HG02981 (cell line): ENCODE data around the gene LRRC27.
"Not testable (repeated sequence)": the region's sequence is repeated elsewhere in the genome, so short reads cannot be mapped to it uniquely, and the experiment has no call there.

Source experiments
- ATAC-seq: cut with Tn5 transposase; IDR thresholded peaks from one replicate; pipeline ENCODE4 v1.9.1; 2021; ENCODE audit warnings: mild to moderate bottlenecking, moderate library complexity; ENCODE audit not compliant: unreplicated experiment

LRRC27 gene

DNA sequence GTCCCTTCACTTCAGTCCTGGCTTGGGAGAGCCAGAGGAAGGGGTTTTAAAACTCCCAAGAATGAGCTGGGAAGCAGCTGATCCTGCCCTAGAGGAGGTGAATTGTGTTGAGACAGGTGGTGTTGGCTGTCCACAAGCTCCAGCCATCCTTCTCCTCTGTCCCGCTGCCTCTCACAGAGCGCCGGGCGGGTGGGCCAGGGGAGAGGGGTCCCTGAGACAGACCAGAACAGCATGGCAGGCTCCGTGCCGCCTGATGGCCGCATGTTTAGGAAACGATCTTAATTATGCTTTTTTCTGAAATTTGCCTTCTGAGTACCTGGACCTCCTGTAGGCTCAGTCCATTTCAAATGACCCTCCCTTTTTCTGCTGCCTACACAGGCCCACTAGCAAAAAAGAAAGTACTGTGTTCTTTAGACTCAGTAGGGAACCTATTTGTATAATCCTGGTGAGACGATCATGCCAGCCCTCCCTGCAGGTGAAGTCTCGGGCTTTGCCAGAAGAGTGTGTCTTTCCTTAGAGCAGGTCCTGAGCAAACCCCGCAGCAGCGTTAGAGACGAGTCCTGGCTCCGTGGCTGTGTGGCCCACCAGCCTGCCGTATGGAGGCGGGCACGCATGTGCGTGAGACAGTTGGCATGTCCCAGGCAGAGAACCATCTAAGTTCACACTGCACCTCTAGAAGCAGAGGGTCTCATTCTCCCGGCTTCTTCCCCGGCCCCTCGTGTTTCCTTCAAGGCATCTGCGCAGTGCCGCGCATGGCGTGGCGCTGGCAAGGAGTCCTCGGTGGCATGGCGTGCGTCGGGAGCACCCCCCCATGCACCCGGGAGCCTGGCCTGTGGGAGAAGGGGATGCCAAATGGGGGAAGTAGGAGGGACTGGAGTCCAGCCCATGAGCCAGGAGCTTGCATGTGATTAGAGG, 38.7 kb downstream of the LRRC27 start:
- no peak for ATAC-seq

DNA sequence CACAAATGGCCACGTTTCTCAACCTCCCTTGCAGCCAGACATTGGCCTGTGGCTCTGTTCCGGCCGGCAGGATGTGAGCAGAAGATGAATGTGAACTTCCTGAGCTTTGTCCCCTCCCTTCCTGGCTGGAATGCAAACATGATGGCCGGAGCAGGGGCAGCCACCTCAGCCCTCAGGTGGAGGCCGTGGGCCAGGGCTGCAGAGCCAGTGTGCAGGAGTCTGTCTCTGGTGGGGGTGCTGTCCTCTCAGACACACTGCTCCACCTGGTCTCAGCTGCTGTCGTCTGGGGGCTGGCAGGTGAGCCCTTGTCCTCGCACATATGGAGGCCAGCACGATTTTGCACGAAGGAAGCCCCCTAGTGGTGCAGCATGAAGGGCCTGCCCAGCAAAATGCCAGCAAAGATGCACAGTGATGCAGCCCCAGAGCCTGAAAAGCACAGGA, 39.7 kb downstream of the LRRC27 start:
- ATAC-seq, result no peak

DNA sequence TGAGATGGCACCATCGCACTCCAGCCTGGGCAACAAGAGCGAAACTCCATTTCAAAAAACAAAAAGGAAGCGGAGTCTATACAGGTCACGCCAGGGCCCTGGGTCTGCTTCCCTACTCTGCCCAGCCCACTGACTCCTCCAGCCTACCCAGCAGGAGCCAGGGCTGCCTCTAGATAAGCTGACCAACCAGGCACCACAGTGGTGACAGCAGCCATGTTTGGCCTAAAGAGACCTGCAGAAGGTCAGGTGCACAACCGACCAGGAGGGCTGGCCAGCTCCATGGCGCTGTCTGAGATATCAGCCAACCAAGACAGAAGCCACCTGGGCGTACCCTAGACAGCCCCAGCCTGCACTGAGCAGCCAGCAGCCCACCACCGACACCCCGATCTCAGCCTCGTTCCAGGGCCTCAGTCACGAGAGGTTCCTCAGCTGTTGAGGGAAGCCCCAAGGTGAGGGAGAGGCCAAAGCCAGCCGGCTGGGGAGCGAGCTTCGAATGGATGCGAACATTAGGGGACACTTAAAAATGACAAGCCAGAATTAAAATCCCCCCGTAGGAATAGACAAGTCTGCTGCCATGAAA, 40.6 kb downstream of the LRRC27 start:
- ATAC-seq, result no peak

DNA sequence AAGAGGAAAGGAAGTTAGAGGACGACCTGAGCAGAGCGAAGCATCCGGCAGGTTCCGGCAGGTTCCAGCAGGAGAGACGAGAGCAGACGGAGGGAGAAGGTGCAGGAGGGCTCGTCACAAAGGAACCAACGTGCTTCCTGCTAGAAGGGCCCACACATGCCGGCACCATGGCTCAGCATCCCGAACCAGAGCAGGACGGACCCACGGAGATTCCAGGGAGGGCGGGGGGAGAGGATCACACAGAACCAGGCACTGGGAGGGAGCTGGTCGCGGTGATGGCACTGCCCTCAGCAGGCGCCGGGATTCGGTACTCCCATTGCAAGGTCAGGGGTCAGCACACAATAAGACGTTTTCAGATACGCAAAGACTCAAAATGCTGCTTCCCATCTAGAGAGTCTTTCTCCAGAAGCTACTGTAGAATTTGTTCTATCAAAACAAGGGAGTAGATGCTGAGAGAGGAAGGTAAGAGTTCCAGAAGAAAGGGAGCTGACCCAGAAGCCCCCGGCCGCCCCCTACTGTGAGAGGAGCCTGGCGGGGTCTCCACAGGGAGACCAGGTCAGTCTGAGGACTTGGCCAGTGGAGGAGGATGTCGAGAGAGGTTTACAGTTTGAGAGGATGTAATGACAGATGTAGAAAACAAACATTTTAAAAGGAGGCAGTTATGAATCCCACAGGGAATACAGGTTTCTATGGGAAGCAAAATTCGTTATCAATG, 41.4 kb downstream of the LRRC27 start:
- no peak for ATAC-seq

DNA sequence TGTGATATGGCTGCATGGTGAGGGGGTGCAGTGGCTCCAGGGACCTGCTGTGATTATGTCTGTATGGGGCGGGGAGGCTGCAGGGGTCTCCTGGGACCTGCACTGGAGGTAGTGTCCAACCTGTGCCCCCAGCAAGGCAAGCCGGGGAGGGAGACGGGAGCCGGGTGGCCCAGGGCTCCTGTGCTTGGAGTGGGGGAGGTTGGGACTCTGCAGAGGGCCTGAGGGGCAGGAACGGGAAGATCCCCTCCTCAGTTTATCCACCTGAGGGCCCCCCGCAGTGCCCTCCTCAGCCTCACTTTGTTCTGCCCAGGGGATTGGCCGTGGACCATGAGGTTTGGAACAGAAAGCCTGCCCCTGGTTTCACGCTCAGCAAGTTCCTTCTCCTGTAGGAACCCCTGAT, 42.2 kb downstream of the LRRC27 start:
- ATAC-seq, result no peak

DNA sequence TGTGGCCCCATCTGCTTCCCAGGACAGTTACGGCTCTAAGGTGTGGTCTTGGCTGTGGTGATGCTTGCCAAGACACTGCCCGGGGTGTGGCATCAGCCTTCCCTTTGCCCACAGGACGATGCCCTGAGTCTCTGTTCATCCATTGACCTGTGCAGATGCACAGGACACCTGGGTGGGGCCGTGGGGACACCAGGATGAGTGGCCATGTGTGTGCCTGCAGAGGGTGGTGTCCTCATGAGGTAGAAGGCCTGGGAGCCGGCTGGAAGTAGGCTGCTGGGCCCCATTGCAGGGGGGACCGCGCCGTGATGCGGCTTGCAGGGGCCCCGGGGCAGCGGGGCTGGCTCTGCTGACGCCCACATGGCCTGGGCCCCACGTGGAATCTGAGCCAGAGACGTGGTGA, 42.6 kb downstream of the LRRC27 start:
- no peak for ATAC-seq

DNA sequence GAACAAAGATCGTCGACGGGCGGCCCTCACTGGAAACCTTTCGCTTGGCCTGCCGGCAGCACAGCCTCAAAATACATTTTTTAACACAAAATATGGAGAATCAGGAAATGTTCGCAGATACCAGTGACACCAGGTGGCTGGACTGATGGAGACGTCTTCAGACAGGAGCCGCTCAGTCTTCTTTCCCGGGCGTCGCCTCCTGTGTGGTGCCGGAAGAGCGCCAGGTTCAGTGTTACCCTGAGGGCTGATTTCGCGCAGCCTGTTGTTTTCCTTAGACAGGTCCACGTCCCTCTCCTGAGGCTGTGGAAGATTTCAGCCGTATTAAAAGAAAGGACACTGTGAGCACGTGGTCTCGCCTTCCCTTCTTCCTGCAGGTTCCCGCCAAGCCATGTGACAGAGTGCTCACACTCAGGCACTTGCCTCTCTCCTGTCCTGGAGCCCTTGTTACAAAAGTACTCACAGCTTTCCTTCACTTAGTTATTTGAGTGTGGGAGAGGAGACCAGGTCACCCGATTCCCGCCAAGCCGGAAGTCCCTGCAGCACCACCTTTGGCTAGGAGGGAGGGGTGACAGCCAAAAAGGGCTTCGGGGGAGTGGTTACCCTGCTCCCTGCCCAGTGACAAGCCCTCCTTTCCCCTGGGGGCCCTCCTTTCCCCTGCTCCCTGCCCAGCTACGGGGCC, 43.3 kb downstream of the LRRC27 start:
- no peak for ATAC-seq

DNA sequence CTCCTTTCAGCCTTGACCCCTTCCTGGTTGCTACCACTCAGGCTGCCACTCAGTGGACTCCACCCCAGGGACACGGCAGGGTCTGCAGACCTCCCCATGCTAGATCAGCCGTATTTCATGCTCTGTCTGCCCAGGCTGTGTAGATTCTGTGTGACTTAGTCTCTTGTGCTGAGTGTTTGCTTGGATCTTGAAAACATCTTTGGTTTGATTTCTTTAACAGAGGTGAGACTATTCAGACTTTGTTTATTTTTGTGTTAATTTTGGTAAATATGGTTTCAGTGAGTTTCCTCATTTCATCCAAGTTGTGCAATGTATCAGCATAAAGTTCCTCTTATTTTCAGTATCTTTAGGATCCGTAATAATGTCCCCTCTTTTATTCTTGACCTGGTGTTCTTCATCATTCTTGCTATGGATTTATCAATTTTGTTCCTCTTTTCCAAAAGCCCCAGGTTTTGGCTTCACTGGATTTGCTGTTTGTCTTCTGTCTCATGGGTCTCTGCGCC, 43.9 kb downstream of the LRRC27 start:
- ATAC-seq, result no peak

DNA sequence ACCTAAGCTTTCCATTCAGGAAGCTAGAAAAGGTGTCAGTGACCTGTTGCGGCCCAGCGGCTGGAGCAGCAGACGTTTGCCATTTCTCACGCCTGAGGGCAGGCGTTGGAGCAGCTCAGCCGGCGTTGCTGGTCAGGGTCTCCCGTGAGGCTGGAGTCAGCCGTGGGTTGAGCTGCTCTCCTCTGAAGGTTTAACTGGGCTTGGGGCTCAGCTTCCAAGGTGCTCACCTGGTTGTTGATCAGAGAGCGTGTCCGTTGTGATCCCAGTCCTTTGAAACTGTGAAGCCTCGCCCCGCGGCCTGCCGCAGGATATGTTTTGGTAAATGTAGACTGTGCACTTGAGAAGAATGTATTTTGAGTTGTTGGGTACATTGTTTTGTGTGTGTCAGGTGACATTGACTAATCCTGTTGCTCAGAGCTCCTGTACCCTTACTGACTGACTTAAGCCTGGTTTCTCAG, 44.4 kb downstream of the LRRC27 start:
- no peak for ATAC-seq

DNA sequence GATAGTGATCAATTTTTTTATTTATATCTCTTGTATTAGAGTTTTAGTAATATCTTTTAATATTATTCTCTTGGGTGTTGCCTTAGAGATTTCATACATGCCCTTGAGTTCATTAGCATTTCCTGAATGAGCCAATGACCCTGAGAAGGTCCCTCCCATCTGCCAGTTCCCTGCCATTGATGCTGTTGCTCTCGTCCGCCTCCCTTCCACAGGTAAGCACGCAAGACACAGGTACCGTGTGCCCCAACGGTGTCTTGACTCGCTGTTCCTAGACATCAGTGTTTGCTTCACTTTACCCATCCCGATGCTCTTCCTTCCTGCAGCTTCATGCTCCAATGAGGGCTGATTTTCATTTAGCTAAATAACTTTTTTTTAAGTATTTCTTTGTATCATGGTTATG, 45.3 kb downstream of the LRRC27 start:
- no peak for ATAC-seq

DNA sequence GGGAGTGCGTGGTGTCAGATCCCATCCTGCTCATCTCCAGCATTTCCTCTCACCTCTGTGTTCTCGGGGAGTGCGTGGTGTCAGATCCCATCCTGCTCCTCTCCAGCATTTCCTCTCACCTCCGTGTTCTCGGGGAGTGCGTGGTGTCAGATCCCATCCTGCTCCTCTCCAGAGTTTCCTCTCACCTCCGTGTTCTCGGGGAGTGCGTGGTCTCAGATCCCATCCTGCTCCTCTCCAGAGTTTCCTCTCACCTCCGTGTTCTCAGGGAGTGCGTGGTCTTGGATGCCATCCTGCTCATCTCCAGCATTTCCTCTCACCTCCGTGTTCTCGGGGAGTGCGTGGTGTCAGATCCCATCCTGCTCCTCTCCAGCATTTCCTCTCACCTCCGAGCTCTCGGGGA, 47.0 kb downstream of the LRRC27 start:
- ATAC-seq, result not testable (repeated sequence)

DNA sequence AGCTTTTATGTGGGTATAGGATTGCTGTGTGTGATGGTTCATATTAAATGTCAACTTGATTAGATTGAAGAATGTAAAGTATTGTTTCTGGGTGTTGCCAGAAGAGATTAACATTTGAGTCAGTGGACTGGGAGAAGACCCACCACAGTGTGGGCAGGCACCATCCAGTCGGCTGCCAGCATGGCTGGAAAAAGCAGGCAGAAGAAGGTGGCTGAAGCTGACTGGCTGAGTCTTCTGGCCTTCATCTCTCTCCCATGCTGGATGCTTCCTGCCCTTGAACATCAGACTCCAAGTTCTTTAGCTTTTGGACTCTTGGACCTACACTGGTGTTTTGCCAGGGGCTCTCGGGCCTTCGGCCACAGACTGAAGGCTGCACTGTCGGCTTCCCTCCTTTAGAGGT, 49.0 kb downstream of the LRRC27 start:
- not testable (repeated sequence) for ATAC-seq

DNA sequence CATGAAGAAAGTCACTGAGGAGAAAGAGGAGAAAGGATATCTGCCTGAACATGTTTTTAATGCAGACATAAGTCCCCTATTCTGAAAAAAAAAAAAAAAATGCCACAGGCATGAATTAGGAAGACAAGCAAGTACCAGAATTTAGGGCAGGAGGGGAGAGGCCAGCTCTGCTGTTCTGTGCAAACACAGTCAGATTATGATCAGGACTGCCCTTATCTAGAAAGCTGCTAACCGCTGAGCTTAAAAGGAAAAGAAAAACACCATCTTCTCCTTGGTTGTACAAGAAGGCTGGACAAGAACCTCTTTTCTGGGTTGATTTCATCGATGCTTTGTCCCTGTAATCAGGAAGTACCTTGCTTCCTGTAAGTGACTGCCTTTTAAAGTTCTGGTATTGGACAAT, 49.7 kb downstream of the LRRC27 start:
- ATAC-seq, result no peak

DNA sequence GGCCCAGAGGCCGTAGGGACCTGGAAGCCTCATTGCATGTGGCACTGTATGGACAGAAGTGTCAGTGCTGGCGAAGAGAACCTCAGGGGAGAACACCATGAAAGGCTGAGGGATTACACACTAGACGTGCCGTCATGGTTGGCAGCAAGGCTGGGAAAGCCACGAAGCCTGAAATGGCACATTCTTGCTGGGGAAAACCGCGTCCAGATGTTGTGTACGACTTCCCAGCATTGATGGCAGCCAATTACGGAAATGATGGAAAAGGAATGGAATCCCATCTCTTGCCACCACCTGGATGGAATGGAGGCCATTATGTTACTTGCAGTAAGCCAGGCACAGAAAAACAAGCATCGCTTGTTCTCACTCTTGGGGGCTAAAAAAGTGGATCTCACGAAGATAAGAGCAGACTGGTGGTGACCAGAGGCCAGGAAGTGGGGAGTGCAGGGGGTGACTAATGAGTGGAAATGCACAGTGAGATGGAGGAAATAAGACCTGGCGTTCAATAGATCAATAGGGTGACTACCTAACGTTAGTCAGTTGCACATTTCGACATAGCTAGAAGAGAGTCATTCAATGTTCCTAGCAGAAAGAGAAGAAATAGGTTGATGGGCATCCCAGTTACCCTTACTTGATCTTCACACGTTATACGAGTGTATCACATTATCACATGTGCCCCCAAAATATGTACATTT, 50.4 kb downstream of the LRRC27 start:
- ATAC-seq, result no peak

DNA sequence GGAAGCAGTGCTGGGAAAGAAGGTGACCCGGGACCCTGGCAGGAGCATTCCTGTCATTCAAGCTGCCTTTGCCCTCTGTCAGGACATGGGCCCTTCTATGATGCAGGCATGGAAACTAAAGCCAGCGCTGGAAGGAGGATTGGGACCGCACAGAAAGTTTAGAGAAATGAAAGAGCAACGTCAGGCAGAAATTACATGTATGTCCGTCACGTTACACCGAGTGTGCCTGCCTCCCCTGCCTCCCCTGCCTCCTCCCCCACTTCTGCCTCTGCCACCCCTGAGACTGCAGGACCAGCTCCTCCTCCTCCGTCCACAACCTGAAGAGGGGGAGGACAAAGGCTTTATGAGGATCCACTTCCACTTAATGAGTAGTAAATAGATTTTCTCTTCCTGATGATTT, 51.1 kb downstream of the LRRC27 start:
- no peak for ATAC-seq

DNA sequence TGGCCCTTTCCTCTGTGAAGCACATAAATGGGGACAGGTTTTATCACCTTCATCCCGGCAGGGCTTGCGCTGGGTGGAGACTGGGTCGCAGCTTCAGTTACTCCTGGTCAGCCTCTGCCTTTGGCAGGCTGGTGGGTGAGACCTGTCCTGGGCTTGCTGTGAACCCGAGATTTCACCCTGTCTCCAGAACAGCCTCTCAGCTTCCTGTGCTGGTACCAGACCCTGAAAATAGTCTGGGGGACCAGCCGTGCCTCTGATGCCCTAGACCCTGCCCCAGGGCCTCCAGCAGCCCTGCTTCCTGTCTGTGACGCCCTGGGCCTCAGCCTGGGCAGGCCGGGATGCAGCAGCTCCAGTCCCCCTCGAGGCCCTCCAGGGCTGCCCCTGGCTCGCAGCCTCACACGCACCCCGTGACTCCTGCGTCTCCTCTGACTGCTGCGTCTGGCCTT, 51.8 kb downstream of the LRRC27 start:
- no peak for ATAC-seq

DNA sequence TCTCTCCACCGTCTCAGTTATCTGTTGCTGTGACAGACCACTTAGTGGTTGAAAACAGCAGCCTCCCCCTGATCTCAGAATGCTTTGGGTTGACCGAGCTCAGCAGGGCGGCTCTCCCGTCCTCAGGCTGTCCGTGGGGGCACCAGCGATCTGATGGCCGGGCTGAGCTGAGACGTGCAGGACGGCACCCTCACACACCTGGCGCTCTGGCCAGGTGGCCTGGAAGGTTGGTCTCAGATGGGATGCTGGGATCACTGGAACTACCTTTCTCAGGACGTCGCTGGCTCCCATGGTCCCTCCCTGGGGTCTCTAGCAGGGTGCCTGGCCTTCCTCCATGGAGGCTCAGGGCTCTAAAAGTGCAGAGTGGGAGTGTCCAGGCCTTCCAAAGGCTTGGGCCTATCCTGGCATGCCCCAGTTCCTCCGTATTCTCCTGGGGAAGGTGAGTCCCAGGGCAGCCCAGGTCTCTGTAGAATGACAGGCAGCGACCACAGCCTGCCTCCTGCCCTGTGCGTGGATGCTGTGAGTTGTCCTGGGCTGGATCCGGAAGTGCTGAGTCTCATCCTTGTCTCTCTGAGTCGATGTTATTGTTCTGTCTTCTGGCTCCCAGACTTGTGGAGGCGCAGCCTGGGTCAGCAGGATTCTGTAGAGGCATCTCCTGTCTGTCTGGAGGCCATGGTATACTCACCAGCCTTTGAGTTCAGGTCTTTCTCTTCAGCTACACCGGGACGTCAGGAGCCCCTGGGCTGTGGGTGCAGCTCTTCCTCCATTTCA, 52.8 kb downstream of the LRRC27 start:
- no peak for ATAC-seq

DNA sequence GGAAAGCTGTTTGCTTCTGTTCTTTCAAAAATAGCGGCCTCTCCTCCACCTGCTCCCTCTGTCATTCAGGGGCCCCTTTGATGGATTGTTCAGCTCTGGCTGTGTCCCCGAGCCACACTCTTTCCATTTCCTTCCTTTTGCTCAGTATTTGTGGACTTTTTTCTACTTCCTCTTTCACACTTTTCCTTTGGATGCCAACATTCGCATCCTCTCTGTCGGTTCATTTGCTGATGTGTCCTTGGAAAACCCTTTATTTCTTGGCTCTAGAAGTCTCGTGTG, 53.3 kb downstream of the LRRC27 start:
- no peak for ATAC-seq

DNA sequence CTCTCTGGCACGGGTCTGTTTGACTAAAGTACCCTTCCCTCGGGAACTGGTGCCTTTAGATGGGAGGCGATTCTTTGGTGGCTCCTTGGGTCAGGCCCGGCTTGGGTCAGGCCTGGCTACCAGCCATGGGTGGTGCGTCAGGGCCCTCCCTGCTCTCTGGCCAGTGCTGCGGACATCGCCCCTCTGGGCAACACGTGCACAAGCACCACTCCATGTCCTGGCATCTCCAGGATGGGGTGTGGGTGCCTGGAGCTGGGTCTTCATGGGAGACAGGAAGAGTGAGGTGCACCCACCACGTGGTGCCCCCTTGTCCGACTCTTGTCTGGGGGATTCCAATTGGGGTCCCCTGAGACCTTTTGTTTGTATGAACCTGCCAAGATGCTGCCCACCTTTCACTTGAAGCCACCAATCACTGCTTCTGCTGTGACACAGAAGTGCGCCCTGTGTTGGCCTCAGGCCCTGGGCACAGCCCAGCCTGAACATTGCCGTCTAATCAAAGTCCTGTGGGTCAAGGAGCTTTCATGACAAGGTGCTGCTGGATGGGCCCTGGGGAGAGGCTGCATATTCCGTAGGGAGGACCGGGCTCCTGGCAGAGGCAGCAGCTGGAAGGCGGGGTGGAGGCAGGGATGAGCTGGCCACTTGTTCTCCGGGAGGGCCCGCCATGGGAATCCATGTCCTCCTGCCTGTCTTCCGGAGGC, 53.9 kb downstream of the LRRC27 start:
- ATAC-seq, result no peak
